Measurements from ENCODE around the gene TGFB3.

- TF ChIP-seq, protein P1, sequence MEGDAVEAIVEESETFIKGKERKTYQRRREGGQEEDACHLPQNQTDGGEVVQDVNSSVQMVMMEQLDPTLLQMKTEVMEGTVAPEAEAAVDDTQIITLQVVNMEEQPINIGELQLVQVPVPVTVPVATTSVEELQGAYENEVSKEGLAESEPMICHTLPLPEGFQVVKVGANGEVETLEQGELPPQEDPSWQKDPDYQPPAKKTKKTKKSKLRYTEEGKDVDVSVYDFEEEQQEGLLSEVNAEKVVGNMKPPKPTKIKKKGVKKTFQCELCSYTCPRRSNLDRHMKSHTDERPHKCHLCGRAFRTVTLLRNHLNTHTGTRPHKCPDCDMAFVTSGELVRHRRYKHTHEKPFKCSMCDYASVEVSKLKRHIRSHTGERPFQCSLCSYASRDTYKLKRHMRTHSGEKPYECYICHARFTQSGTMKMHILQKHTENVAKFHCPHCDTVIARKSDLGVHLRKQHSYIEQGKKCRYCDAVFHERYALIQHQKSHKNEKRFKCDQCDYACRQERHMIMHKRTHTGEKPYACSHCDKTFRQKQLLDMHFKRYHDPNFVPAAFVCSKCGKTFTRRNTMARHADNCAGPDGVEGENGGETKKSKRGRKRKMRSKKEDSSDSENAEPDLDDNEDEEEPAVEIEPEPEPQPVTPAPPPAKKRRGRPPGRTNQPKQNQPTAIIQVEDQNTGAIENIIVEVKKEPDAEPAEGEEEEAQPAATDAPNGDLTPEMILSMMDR (IDR thresholded peaks at IDR 0.05), result no peak
- TF ChIP-seq POLR2A (IDR thresholded peaks at IDR 0.05), result no peak
Observed at GRCh38 chr14:75978249-75978731, 3.5 kb downstream of the TGFB3 start.

Data from vagina (tissue), 2 donors.